GM19025 (cell line): ENCODE results near the gene EPM2AIP1.
"Not testable (repeated sequence)": the region's sequence is repeated elsewhere in the genome, so short reads cannot be mapped to it uniquely, and the experiment has no call there.

Experiments
- ATAC-seq: cut with Tn5 transposase; IDR thresholded peaks from one replicate; pipeline ENCODE4 v1.9.1; 2021; ENCODE audit warnings: mild to moderate bottlenecking, low read depth, moderate library complexity; ENCODE audit not compliant: unreplicated experiment

Gene EPM2AIP1

GRCh38 chr3:36993326-36994283 is 674 bp upstream of the EPM2AIP1 start, which contains the start of gene MLH1:
MLH1 (plus strand) TSS chr3:36993518; CDS start chr3:36993548, 30 bp downstream.
- peak; percentile 87 for ATAC-seq

GRCh38 chr3:36991923-36992805 is 767 bp downstream of the EPM2AIP1 start:
- no peak for ATAC-seq

- ATAC-seq = no peak
These were observed 1.8 kb downstream of the EPM2AIP1 start for GRCh38 chr3:36991147-36991546.

- ATAC-seq = no peak
These were observed 3.4 kb downstream of the EPM2AIP1 start for GRCh38 chr3:36989568-36989967.

- ATAC-seq = no peak
These were observed 3.9 kb downstream of the EPM2AIP1 start for GRCh38 chr3:36989005-36989404.

GRCh38 chr3:36988356-36988755 is 4.6 kb downstream of the EPM2AIP1 start:
- ATAC-seq = no peak

GRCh38 chr3:36981006-36981405 is 11.9 kb downstream of the EPM2AIP1 start:
- no peak for ATAC-seq

- no peak for ATAC-seq
These were observed 19.8 kb downstream of the EPM2AIP1 start for GRCh38 chr3:36973139-36973538.

GRCh38 chr3:36972163-36972562 is 20.8 kb downstream of the EPM2AIP1 start:
- no peak for ATAC-seq

GRCh38 chr3:36969540-36970432 is 23.1 kb downstream of the EPM2AIP1 start:
- peak; percentile 96 for ATAC-seq

- no peak for ATAC-seq
These were observed 23.8 kb downstream of the EPM2AIP1 start for GRCh38 chr3:36969085-36969484.

- no peak for ATAC-seq
These were observed 27.5 kb downstream of the EPM2AIP1 start for GRCh38 chr3:36965440-36965839.

GRCh38 chr3:36964817-36965216 is 28.1 kb downstream of the EPM2AIP1 start:
- no peak for ATAC-seq

GRCh38 chr3:36964331-36964730 is 28.6 kb downstream of the EPM2AIP1 start:
- no peak for ATAC-seq

GRCh38 chr3:36963008-36963407 is 29.9 kb downstream of the EPM2AIP1 start:
- not testable (repeated sequence) for ATAC-seq

GRCh38 chr3:36960502-36960901 is 32.4 kb downstream of the EPM2AIP1 start:
- ATAC-seq = no peak

- no peak for ATAC-seq
These were observed 33.1 kb downstream of the EPM2AIP1 start for GRCh38 chr3:36959821-36960220.

- no peak for ATAC-seq
These were observed 34.9 kb downstream of the EPM2AIP1 start for GRCh38 chr3:36957862-36958686.

GRCh38 chr3:36957063-36957462 is 35.9 kb downstream of the EPM2AIP1 start:
- no peak for ATAC-seq
